Activated CD8-positive, alpha-beta memory T cell treated with anti-CD3 and anti-CD28 coated beads, Interleukin-2, amount 50 U/mL, for 24 hours (primary cell): ENCODE measurements around the gene SCNN1A.
A peak's percentile ranks its signal among the peaks of the same experiment; 100 is the strongest.
"Not testable (repeated sequence)": the region's sequence is repeated elsewhere in the genome, so short reads cannot be mapped to it uniquely, and the experiment has no call there.

Experiments used
- DNase-seq: peaks from one replicate; pipeline ENCODE4 v3.0.0-alpha.2; 2020; ENCODE audit errors: extremely low read depth

Gene SCNN1A

DNA sequence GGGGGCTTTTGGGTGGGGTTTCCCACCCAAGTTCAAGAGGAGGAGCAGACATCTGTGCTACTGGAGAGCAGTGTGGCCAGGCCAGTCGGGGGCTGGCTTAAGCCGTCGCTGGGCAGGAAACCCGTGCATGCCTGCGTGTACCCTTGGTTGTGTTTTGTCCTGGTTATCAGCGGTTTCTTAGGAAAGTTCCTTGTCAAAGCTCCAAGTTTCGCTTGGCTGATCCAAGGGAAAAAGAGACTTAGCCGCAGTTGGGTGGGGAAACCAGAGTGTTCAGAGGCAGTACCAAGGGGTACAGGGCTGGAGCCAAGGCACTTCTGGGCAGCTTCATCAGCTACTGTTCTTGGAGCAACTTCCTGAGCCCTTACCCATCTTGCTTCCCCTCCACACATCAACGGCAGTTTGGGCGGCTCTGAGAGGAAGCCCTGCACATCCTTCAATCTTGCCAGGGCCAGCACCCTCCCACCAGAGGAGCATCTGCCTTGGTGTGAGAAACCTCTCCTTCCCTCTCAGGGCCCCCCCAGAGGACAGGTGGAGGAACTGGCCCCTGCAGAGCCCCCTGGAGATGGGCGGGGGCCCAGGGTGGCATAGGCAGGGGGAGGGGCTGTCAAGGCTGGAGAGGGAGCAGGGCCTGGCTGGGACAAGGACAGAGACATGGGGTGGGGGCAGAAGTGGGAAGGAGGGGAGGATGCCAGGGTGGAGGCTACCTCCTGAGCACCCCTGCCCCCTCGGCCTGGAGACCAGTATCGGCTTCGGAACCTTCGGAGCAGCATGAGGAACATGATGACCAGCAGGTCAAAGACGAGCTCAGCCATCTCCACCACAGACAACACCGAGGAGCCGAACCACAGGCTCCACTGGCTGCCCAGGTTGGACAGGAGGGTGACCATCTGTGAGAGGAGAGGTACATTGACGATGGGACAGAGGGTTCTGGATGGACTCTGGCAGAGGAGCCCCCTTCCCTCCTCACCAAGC is 27.7 kb downstream of the SCNN1A start:
- no peak for DNase-seq

DNA sequence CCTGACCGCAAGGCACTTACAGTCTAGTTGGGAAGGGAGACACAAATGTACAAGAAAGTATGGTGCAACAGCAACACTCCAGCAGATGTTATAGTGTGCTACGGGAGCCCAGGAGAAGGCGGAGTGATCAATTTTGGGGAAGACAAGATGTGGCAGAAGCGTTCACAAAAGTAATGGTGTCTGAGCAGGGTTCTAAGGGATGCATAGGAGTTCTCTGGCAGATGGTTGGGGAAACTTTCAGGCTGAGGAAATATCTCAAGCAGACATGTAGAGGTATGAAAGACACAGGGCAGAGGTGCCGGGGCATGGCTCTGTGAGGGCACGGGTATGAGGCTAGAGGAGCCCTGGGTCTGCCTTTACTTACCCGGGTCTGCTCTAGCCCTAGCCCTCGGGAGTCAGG is 28.4 kb downstream of the SCNN1A start:
- no peak for DNase-seq

DNA sequence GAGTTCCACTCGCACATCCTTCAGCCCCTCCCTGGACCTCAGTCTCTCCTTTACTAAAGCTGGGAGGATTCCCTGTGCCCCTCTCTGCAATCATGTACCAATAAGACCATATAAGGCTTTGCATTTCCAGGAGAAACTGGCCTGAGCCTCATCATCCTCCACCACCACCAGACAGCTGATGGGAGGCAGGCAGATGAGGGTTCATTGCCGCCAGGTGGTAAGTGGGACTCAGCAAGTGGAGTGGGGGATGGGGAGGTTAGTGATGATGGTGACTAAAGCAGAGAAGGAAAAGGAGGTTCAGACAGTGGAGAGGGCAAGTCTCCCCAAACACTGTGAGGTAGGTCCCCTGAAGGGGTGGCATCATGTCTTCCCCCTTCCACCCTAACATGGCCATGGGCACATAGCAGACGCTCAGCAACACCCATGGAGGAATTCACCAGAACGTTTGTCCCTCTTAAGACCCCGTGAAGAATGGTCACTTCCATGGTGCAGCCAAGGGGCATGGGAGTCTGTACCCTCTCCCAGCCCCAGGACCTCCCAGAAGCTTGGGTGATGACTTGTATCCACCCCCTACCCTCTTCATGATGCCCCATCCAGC is 29.0 kb downstream of the SCNN1A start:
- no peak for DNase-seq

DNA sequence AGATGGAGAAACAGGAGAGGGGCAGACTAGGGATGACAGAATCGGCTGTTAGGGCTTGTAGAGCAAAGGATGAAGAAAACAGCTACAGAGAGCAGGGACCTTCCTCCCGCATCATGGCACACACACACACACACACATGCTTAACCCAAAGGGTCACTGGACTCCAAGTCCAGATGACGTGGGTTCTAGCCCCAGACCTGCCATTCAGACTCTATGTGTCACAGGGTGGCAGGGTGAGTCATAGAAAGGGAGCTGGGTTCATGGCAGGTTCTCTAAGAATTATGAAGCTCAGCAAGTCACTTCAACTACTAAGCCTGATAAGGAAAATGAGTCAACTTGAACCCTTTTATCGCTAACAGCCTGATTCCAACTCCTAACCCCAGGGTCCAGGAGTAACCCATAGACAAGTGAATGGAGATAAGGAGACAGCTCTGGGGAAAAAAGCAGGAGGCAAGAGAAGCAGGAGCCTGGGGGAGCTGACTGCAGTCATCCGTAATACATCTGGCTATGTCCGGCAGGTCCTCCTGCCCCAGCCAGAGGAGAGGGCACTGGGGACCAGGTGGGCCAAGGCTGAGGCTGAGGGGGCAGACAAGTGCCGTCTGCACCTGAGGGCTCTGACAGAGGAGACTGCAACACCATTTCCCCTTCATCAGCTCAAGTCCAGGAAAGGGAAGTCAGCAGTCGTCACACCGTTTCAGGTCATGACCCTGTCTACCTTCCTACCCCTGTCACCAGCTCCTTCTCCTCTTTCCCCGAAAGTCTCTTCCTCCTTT is 29.9 kb downstream of the SCNN1A start:
- no peak for DNase-seq

DNA sequence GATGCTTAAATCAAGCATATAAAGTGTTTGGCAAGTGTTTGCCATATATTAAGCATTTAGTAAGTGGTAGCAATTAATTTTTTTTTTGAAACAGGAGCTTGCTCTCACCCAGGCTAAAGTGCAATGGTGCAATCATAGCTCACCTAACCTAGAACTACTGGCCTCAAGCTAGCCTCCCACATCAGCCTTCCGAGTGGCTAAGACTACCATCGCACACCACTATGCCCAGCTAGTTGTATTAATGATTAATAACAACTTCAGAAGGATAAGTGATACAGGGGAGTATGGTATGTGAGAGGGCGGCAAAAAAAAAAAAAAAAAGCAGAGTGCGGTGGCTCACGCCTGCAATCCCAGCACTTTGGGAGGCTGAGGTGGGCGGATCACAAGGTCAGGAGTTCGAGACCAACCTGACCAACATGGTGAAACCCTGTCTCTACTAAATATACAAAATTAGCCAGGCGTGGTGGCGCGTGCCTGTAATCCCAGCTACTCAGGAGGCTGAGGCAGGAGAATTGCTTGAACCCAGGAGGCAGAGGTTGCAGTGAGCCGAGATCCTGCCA is 31.2 kb downstream of the SCNN1A start:
- not testable (repeated sequence) for DNase-seq

DNA sequence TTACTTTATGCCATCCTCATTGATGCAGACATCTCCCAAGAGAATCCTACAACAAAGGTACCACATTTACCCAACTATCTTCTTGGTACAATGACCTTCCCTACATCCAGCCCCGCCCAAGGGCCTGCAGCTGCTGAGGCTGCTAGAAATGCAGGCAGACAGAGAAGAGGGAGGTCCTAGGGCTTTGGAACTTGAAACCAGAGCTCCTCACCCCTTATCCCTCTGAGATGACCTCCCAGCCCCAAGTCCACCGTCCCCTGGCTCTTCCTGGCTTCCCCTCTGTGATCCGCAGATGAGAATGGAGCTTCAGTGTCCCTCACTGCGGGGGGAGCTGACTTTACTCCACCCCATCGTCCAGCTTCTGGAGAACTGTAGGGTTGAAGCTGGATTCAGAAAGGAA is 31.8 kb downstream of the SCNN1A start:
- DNase-seq = no peak

DNA sequence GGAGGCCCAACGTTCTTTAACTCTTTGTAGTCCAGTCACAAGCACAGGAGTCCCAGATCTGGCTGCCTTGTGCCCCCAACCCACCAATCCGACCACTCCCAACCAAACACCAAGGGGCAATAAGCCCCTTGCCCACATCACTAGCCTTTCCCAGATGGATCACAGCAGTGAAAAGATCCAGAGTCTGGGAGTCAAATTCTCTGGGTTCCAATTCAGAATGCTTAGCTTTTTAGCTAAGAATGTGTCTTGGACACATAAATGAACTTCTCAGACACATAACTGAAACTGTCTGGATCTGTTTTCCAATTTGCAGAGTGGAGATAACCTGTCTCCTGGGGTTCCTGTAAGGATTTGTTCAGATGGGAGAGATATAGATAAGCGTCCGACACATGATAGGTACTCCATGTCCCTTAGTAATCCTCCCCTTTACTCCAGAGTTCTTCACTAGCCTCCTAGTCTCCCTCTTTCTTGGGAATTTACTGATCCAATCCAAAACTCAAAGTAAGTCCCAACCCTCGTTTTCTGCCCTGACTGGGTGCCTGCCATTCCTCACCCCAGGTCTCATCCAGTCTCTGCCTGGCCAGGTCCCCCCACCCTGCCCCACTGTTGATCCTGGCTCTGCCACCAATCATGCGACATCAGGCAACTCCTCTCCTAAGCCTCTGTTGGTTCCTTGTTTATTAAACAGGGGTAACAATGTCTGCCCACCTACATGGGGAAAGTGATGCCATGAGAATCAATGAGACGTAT is 33.0 kb downstream of the SCNN1A start:
- DNase-seq = no peak

DNA sequence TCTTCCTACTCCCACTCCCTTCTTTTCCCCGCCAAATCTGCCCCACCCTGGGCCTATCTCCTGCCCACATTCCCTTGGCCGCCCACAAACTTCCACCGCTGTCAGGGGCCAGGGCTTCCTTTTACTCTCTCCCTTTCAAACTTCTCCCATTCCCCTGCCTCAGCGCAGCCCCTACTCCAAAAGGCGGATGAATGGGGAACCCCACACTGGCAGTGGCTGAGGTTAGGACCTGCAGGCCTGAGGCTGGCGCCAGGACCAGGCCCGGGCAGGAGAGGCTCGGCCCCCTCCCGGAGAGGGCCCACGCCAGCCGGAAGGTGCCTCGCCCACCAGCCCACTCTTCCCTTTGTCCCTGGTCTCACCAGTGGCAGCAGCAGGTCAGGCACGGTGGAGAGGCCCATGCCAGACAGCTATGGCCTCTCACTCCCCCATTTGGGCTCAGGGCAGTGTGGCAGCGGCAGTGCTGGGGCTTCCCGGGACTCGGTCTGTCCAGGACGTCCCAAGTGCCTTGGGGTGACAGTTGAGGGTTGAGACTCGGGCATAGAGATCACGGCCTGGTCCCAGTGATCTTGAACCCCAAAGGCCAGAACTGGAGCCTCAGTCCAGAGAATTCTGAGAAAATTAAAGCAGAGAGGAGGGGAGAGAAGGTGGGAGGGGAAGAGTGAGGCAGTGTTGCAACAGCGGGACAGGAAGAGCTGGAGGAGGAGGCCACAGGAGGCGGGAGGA is 33.8 kb downstream of the SCNN1A start, which contains the start of gene TNFRSF1A:
Gene TNFRSF1A (minus strand): TSS at position 660 of the 723 bp plus-strand sequence. CDS start 262 bp downstream, at position 398.
- DNase-seq = no peak

DNA sequence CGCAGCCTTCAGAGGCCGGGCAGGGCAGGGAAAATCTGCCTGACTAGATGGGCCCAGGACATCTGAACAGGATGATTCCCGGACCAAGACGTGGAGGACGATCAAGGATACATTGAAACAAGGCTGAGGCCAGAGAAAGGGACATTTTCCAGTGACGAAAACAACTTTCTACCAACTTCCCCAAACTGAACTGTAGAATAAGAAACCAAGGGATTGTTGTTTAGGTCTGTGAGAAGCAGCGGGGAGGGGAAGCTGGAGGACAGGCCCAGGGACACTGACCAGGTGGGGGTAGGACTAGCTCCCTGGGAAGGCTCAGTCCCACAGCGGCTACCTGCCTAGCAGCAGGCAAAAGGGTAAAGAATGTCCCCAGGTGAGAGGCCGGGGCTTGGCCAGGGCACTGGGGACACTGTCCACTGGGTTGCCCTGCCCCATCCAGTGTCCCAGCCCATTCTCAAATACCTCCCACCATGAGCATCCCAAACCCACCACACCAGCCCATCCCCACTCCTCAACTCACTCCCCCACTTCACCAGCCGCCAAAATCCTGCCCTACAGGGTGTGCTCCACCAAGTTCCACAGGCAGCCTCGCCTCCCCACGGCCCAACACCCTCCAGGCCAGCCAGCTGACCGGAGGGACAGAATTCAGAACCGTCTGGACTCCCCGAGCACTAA is 34.5 kb downstream of the SCNN1A start:
- no peak for DNase-seq

DNA sequence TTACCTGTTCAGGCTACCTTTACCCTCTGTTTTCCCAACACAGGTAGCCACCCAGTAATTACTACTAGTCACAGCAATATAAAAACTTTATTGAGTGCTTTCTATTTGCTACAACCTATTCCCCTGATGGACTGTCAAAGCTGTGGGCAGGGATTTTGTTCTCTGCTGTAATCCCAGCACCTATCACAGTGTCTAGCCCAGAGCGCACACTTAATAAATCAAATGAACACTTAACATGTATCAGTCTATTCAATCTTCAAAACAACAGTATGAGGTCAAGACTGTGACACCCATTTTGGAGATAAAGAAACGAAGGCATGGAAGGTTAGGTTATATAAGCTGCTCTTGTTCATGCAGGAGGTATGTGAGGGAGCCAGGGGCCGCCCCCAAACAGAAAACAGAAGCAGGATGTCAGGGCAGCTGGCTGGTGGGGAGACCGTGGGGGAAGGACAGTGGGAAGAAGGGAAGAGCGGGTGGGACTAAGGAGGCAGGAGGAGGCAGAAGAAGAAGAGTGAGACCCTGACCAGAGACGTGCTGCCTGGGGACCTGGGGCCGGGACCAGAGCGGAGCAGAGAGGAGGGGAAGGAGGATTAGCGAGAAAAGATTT is 35.2 kb downstream of the SCNN1A start:
- DNase-seq = no peak

DNA sequence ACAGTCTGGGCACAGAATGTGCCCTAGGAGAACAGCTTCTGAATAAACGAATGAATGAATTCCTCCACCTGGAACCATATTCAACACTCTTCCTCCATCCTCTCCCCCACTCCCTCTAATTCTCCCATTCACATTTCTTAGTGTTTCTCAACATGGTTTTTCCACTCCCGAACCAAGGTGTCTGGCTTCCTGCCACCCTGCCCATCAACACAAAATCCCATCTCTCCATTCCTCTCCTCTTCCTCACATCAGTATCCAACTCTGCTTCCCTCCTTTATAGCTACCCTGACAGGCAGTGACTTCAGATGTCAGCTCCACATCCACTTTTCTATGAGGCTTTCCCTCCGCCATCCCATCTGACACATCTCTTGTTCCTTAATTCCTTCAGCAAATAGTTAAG is 36.4 kb downstream of the SCNN1A start:
- no peak for DNase-seq

DNA sequence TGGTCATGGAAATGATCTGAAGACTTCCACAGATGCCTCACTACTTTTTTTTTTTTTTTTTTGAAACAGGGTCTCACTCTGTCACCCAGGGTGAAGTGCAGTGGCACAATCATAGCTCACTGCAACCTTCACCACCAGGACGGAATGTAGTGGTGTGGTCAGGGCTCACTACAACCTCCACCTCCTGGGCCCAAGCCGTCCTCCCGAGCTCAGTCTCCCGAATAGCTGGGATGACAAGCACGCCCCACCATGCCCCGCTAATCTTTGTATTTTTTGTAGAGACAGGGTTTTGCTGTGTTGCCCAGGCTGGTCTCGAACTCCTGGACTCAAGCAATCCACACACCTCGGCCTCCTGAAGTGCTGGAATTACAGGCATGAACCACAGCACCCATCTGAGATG is 36.8 kb downstream of the SCNN1A start:
- DNase-seq = not testable (repeated sequence)

DNA sequence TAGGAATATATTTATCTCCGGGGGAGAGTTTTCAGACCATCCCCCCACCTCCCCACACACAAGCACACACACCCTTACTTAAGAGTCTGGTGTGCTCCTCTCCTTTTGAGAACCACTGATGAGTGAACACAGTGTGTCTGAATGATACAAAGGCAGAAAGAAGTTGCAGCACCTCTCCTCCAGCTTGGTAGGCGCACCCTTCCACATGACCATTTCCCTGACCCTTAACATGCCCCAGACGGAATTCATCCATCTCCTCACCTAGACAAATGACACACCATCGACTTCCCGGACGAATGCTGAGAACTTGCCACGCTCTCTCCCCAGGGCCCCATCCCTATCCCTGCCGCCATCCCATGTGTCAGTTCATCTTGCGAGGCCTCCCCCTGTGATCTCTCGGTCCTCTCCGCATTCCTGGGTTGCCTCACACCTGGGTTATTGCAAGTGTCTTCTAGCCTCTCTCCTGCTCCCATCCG is 37.4 kb downstream of the SCNN1A start:
- no peak for DNase-seq

DNA sequence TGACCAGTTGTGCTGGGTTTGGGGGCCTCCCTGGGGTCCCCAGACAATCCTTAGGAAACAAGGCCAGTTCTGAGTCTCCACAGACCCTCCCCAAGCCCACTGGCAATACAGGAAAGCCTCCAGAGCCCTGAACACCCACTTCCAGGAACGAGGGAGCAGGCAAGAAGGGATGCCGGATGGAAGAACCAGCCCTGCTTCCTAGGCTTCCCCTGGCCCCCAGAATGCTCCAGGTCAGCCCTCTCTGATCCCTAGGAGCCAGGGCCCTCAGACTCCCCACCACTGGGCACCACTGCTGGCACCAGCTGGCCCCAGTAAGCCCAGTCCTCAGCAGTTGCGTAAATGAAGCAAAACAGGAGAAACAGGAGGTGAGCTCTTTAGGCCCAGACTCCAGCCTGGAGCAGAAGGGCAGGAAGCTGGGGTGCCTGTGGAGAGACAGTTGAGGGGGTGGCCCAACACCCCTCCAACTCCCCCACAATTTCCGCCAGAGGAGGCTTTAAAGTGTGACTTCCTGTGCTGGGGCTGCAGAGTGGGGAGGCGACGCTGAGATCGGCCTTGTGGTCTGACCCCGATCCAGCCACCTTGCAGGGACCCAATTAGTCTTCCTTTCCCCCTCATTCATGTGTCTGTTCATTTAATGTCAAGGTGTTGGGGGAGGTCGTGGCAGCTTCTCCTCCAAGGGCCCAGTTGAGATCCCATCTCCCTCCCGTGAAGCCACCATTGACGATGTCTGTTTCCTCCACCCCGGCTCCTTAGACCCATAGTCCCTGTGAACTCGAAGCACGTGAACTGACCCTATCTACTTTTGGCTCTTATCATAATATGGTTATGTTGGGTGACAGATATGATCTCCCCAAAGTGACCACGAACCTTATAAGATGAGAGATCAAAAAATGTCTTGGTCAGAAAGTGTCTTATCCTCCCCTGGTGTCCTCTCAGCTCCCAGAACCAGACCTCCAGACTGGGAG is 38.2 kb downstream of the SCNN1A start:
- DNase-seq = no peak

DNA sequence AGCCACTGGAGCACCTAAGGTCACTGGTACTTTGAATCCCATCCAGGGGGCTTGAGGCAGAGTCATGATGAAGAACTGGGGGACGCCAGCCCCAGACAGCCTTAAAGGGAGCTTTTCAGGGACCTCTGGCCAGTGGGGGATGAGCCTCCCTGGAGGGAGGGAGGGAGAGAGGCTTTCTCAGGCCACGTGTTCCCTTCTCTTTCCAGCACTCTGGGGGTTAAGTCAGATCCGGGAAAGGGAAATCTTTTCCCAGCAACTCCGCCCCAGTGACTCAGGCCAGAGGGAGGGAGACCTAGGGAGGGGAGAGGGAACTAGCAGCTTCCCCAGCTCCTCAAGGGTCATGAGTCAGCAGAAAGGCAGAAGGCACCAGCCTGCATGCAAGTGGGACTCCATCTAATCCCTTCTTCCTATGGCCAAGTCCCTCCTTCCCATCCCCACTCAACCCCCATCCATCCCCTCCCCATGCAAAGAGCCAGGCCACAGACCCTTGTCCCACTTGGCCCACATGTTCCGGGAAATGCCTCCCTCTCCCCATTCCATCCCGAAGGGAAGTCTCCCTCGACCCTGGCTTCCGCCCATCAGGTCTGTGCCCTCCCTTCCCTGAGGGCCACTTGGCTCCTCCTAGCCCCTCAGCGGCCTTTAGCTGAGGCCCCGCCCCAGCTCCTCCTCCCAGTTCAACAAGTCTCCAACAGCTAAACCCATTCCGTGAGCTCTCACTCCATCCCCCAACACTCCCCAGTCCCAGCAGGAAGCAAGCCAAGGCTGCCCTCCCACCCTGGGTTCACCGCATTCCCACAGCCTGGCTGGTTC is 39.1 kb downstream of the SCNN1A start:
- no peak for DNase-seq

DNA sequence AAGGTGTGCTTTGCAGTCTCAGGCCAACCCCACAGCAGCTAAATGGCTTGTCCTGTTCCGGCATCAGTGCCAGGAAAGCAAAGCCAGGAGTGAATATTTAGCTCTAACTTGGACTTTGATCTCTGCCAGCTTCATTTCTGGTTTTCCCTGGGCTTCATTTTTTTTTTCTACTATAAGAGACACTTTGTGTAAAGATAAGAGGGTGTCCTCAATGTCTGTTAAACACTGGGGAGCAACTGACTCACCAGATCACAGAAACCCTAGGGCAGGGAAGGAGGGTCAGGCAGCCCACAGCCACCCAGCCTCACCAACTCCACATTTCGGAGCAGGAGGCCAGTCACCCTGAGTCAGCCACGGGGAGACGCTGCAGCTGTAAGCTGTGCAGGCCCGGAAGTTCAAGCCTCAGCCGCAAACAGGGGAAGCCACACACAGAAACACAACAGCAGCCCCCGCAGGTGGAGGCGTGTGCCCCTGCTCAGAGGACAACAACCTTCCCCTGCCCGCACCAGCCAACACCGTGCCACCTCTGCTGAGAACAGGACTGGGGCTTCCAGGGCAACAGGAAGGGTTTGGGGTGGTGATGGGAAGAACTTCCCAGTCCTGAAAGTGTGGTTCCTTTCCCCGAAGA is 39.8 kb downstream of the SCNN1A start:
- peak; percentile 77 for DNase-seq

DNA sequence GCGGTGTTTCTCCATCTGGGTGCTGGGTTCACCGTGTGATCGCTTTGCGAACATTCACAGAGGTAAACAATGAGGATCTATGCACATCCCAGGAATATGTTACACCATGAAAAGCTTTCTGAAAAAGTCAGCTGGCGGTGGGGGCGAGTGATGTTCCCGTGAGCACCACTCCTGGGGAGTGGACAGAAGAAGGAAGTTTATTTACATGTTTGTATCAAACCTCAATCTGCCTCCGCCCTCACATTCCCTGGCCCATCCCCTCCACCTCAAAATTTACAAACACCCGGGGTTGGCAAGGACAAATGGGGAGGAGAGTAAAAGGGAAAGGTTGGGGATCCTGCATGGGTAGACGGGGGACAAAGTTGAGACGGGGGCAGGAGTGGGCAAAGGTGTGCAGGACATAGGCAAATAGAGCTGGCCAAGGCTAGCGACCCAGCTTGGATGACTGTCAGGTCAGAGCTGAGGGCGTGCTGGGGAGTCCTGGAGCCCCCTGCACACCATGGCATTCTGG is 40.4 kb downstream of the SCNN1A start:
- DNase-seq = no peak
